ENCODE measurements around the gene SSTR5. TPM values are rescaled to one million over a fixed set of nuclear protein-coding genes. Genes with fewer than 3 reads are reported as not detected.

Gene SSTR5
- polyA plus RNA-seq, 1 experiment: not detected

DNA sequence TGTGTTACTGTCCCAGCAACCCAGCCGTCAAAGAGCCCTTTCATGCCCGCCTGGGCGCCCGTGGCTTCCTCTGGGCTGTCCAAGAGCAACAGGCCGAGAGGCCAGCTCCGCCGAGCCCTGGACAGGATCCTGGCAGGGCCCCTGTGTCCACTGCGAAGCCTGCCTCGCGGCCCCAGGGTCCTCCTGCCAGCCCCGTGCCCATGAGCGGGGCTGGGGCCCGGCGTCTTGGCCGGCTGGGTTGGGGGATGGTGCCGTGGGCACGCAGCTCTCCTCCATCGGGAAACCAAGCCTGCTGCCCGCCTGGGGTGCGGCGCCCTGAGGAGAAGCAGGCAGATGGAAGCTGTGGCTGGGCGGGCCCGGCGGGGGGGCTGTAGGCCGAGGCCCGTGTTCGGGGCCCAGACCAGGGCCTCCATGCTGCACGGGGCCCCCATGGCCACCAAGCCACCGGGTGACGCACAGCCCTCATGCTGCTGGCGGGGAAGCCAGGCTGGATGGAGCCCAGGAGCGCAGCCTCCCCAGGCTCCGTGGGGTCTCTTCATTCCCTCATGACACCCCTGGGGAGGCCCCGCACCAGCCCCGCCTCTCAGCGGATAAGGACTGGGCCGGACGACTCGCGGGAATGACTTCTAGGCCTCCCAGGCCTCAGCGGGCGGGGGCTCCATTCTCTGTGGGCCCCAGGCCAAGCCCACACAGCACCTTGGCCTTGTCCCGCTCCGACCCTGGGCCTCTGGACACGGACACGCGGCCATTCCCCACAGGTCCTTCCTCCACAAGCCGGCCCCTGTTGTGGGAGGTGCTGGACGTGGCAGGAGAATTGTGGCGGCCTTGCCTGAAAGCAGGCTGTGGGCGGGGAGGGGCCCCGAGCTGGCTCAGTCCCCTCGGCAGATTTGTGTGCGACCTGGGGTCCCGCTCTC is 23.9 kb downstream of the SSTR5 start, which contains the start of gene C1QTNF8:
C1QTNF8 (minus strand) TSS at position 76 of the 914 bp plus-strand sequence. CDS start 1,322 bp downstream, outside the sequence.
- CTCF ChIA-PET: interaction anchor here (0.5 kb wide), 1 partner anchor 11 kb away, joined by 3 read pairs; no protein-coding TSS in a partner anchor

DNA sequence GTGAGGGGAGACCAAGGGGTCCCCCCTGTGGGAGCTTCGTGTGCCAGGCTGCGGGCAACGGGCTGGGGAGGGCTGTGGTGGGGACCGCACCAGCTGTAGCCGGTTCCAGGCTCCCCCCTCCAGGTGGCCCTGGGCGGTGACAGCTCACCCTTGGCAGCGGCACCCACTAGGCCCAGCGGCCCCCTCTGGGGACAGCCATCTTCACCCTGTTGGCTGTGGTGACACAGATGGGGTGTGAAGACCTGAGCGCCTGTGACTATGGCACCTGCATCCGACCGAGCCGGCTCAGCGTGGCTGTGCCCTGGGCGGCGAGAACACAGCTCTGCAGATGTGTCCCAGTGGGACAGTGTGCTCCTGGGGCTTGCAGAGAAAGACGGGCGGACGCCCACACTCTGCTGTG is 24.6 kb downstream of the SSTR5 start:
- ChIA-PET CTCF (no interaction called here), POLR2A (no interaction called here)
- Histone ChIP-seq H3K27me3 (ENCODE audit: control insufficient read depth, insufficient read depth, low read length) (no peaks in the 10 kb centered on the region; the same call in 1 of the 2 replicates), H3K36me3 (ENCODE audit: control insufficient read depth, insufficient read depth, low read length) (no peaks in the 10 kb centered on the region), H3K4me3 (ENCODE audit: low read depth, low read length) (no peak overlapping the region)
- no peak for DNase-seq (ENCODE audit: low read depth)
- TF ChIP-seq, protein P1, sequence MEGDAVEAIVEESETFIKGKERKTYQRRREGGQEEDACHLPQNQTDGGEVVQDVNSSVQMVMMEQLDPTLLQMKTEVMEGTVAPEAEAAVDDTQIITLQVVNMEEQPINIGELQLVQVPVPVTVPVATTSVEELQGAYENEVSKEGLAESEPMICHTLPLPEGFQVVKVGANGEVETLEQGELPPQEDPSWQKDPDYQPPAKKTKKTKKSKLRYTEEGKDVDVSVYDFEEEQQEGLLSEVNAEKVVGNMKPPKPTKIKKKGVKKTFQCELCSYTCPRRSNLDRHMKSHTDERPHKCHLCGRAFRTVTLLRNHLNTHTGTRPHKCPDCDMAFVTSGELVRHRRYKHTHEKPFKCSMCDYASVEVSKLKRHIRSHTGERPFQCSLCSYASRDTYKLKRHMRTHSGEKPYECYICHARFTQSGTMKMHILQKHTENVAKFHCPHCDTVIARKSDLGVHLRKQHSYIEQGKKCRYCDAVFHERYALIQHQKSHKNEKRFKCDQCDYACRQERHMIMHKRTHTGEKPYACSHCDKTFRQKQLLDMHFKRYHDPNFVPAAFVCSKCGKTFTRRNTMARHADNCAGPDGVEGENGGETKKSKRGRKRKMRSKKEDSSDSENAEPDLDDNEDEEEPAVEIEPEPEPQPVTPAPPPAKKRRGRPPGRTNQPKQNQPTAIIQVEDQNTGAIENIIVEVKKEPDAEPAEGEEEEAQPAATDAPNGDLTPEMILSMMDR (IDR thresholded peaks at IDR 0.05; ENCODE audit: insufficient read depth, low read depth, low read length): no peak

More for the DNA sequence above, 23.9 kb downstream of the SSTR5 start, which contains the start of gene C1QTNF8:
- POLR2A ChIA-PET: no interaction called here
- Histone ChIP-seq H3K4me3 (ENCODE audit: low read depth, low read length) (no peak within 1 kb of the TSS), H3K36me3 (ENCODE audit: control insufficient read depth, insufficient read depth, low read length) (no peaks in the 10 kb centered on the region), H3K27me3 (ENCODE audit: control insufficient read depth, insufficient read depth, low read length) (no peaks in the 10 kb centered on the region; the same call in 1 of the 2 replicates)
- DNase-seq (ENCODE audit: low read depth): no peak
- TF ChIP-seq, protein P1 (IDR thresholded peaks at IDR 0.05; ENCODE audit: insufficient read depth, low read depth, low read length): no peak

DNA sequence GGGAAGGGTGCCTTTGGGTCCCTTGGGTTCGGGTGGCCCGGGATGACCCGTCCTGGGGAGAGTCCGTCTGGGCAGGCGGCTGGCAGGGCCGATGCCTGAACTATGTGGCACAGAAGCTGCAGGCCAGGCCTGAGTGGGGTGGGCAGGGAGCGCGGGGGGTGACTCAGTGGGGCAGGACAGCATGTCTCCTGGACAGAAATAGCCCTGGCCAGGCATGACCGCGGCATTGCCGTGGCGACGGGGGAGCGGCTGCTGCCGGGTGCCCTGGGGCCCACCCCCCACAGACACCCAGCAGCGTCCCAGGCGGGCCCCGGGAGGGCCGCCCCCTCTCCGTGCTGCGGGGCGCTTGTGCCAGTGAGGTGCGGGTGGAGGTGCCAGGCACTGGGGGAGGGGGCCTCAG is 25.3 kb downstream of the SSTR5 start:
- no peaks in the 10 kb centered on the region for H3K36me3 ChIP-seq (ENCODE audit: control insufficient read depth, insufficient read depth, low read length)
- no peaks in the 10 kb centered on the region; the same call in 1 of the 2 replicates for H3K27me3 ChIP-seq (ENCODE audit: control insufficient read depth, insufficient read depth, low read length)
- H3K4me3 ChIP-seq (ENCODE audit: low read depth, low read length): no peak overlapping the region
- TF ChIP-seq, protein P1 (IDR thresholded peaks at IDR 0.05; ENCODE audit: insufficient read depth, low read depth, low read length): no peak
- ChIA-PET CTCF (no interaction called here), POLR2A (no interaction called here)
- DNase-seq (ENCODE audit: low read depth): no peak

DNA sequence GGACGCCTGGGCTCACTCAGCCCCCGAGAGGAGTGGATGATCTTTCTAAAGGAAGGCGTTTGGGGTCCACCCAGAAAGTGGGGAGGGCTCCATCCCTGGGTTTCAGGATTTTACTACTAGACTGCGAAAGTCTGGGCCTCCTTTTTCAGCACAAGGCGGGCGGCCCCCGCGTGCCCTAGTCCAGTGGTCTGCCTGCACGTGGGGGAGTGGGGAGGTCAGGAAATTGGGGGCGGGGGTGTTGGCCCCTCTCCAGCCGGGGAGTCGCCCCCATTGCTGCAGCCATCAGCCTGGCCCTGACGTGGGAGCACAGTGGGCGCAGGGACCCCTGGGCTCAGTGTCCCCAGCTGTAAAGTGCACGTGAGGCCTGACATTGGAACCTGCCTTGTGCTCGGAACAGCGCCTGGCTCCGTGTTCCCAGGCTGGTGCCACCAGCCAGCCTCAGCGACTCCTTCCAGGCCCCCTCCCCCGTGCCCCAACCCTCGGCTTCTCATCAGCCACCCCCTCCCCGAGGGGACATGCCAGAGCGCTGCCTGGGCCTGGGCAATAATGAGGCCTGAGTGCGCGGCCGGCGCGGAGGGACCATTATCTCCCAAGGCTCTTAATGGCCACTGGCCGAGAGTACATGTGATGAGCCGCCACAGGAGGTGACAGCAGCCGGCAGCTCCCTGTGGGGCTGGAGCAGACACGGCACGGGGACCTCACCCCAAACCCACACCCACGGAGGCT is 25.9 kb downstream of the SSTR5 start:
- Histone ChIP-seq H3K4me3 (ENCODE audit: low read depth, low read length) (no peak overlapping the region), H3K36me3 (ENCODE audit: control insufficient read depth, insufficient read depth, low read length) (no peaks in the 10 kb centered on the region), H3K27me3 (ENCODE audit: control insufficient read depth, insufficient read depth, low read length) (no peaks in the 10 kb centered on the region; the same call in 1 of the 2 replicates)
- CTCF ChIA-PET: interaction anchor here (0.9 kb wide), 1 partner anchor 96 kb away, joined by 7 read pairs; no protein-coding TSS in a partner anchor
- no peak for DNase-seq (ENCODE audit: low read depth)
- TF ChIP-seq, protein P1 (IDR thresholded peaks at IDR 0.05; ENCODE audit: insufficient read depth, low read depth, low read length): no peak
- POLR2A ChIA-PET: no interaction called here

Measured in BJ (cell line).